Measurements from ENCODE around the gene R3HDM4. TPM values are rescaled to one million over a fixed set of nuclear protein-coding genes. Genes with fewer than 3 reads are reported as not detected.

Gene R3HDM4
- total and polyA plus RNA-seq, 9 donors: 13.1 to 38.6 (median 34.0) TPM

- H3K9me3 ChIP-seq (replicated peaks; ENCODE audit: control insufficient read depth, low read depth, low read length): no peaks in the 10 kb centered on the region
- H3K27me3 ChIP-seq (ENCODE audit: control insufficient read depth, insufficient read depth, low read length): no peaks in the 10 kb centered on the region
- 82% methylated on average over 20 of the region's 22 CpGs for WGBS (ENCODE audit: insufficient coverage)
- H3K36me3 ChIP-seq (ENCODE audit: control insufficient read depth, insufficient read depth, low read length): peaks cover 69% of the 10 kb centered on the region
- peaks cover 20% of the 10 kb centered on the region for H3K4me1 ChIP-seq (ENCODE audit: control insufficient read depth, insufficient read depth, low read length)
- no peak overlapping the region for H3K4me3 ChIP-seq (ENCODE audit: low read length)
- peak; percentile 51 for DNase-seq
- H3K27ac ChIP-seq (ENCODE audit: low read length): no peak overlapping the region
Measured at GRCh38 chr19:873561-874041, 39.4 kb downstream of the R3HDM4 start.

GRCh38 chr19:873084-873483 lies 39.9 kb downstream of the R3HDM4 start:
- WGBS (ENCODE audit: insufficient coverage): 83% methylated on average over 3 of the region's 13 CpGs
- Histone ChIP-seq H3K27me3 (ENCODE audit: control insufficient read depth, insufficient read depth, low read length) (no peaks in the 10 kb centered on the region), H3K9me3 (replicated peaks; ENCODE audit: control insufficient read depth, low read depth, low read length) (no peaks in the 10 kb centered on the region), H3K4me3 (ENCODE audit: low read length) (no peak overlapping the region), H3K4me1 (ENCODE audit: control insufficient read depth, insufficient read depth, low read length) (peaks cover 20% of the 10 kb centered on the region), H3K36me3 (ENCODE audit: control insufficient read depth, insufficient read depth, low read length) (peaks cover 74% of the 10 kb centered on the region), H3K27ac (ENCODE audit: low read length) (no peak overlapping the region)
- no peak for DNase-seq

- H3K9me3 ChIP-seq (replicated peaks; ENCODE audit: control insufficient read depth, low read depth, low read length): no peaks in the 10 kb centered on the region
- peak; percentile 69 for DNase-seq
- WGBS (ENCODE audit: insufficient coverage): 52% methylated on average over 18 of the region's 27 CpGs
- no peaks in the 10 kb centered on the region for H3K27me3 ChIP-seq (ENCODE audit: control insufficient read depth, insufficient read depth, low read length)
- H3K36me3 ChIP-seq (ENCODE audit: control insufficient read depth, insufficient read depth, low read length): peaks cover 79% of the 10 kb centered on the region
- peaks cover 24% of the 10 kb centered on the region for H3K4me1 ChIP-seq (ENCODE audit: control insufficient read depth, insufficient read depth, low read length)
- no peak overlapping the region for H3K27ac ChIP-seq (ENCODE audit: low read length)
- H3K4me3 ChIP-seq (ENCODE audit: low read length): no peak overlapping the region
Measured at GRCh38 chr19:872266-872951, 40.6 kb downstream of the R3HDM4 start.

- 79% methylated on average over 18 of the region's 33 CpGs for WGBS (ENCODE audit: insufficient coverage)
- no peak for DNase-seq
- H3K36me3 ChIP-seq (ENCODE audit: control insufficient read depth, insufficient read depth, low read length): peaks cover 80% of the 10 kb centered on the region
- H3K4me1 ChIP-seq (ENCODE audit: control insufficient read depth, insufficient read depth, low read length): peaks cover 24% of the 10 kb centered on the region
- H3K27me3 ChIP-seq (ENCODE audit: control insufficient read depth, insufficient read depth, low read length): no peaks in the 10 kb centered on the region
- no peak overlapping the region for H3K4me3 ChIP-seq (ENCODE audit: low read length)
- no peak overlapping the region for H3K27ac ChIP-seq (ENCODE audit: low read length)
- H3K9me3 ChIP-seq (replicated peaks; ENCODE audit: control insufficient read depth, low read depth, low read length): no peaks in the 10 kb centered on the region
Measured at GRCh38 chr19:871446-872265, 41.4 kb downstream of the R3HDM4 start.

GRCh38 chr19:870963-871401 lies 42.0 kb downstream of the R3HDM4 start:
- Histone ChIP-seq H3K27me3 (ENCODE audit: control insufficient read depth, insufficient read depth, low read length) (no peaks in the 10 kb centered on the region), H3K36me3 (ENCODE audit: control insufficient read depth, insufficient read depth, low read length) (peaks cover 73% of the 10 kb centered on the region), H3K9me3 (replicated peaks; ENCODE audit: control insufficient read depth, low read depth, low read length) (no peaks in the 10 kb centered on the region), H3K27ac (ENCODE audit: low read length) (no peak overlapping the region), H3K4me3 (ENCODE audit: low read length) (no peak overlapping the region), H3K4me1 (ENCODE audit: control insufficient read depth, insufficient read depth, low read length) (peaks cover 24% of the 10 kb centered on the region)
- 64% methylated on average over 28 of the region's 28 CpGs for WGBS (ENCODE audit: insufficient coverage)
- peak; percentile 81 for DNase-seq

- no peak overlapping the region for H3K27ac ChIP-seq (ENCODE audit: low read length)
- H3K27me3 ChIP-seq (ENCODE audit: control insufficient read depth, insufficient read depth, low read length): no peaks in the 10 kb centered on the region
- 84% methylated on average over 5 of the region's 8 CpGs for WGBS (ENCODE audit: insufficient coverage)
- peaks cover 67% of the 10 kb centered on the region for H3K36me3 ChIP-seq (ENCODE audit: control insufficient read depth, insufficient read depth, low read length)
- peaks cover 21% of the 10 kb centered on the region for H3K4me1 ChIP-seq (ENCODE audit: control insufficient read depth, insufficient read depth, low read length)
- no peak overlapping the region for H3K4me3 ChIP-seq (ENCODE audit: low read length)
- H3K9me3 ChIP-seq (replicated peaks; ENCODE audit: control insufficient read depth, low read depth, low read length): no peaks in the 10 kb centered on the region
- no peak for DNase-seq
Measured at GRCh38 chr19:870314-870713, 42.7 kb downstream of the R3HDM4 start.

- no peak overlapping the region for H3K4me3 ChIP-seq (ENCODE audit: low read length)
- H3K27ac ChIP-seq (ENCODE audit: low read length): peak overlapping the region; percentile 71
- DNase-seq: peak; percentile 93
- H3K36me3 ChIP-seq (ENCODE audit: control insufficient read depth, insufficient read depth, low read length): peaks cover 60% of the 10 kb centered on the region
- peaks cover 20% of the 10 kb centered on the region for H3K4me1 ChIP-seq (ENCODE audit: control insufficient read depth, insufficient read depth, low read length)
- H3K27me3 ChIP-seq (ENCODE audit: control insufficient read depth, insufficient read depth, low read length): no peaks in the 10 kb centered on the region
- no peaks in the 10 kb centered on the region for H3K9me3 ChIP-seq (replicated peaks; ENCODE audit: control insufficient read depth, low read depth, low read length)
- 50% methylated on average over 24 of the region's 29 CpGs for WGBS (ENCODE audit: insufficient coverage)
Measured at GRCh38 chr19:869245-870177, 43.5 kb downstream of the R3HDM4 start.

GRCh38 chr19:868458-869244 lies 44.4 kb downstream of the R3HDM4 start:
- WGBS (ENCODE audit: insufficient coverage): 89% methylated on average over 34 of the region's 34 CpGs
- H3K9me3 ChIP-seq (replicated peaks; ENCODE audit: control insufficient read depth, low read depth, low read length): no peaks in the 10 kb centered on the region
- H3K4me3 ChIP-seq (ENCODE audit: low read length): no peak overlapping the region
- H3K27me3 ChIP-seq (ENCODE audit: control insufficient read depth, insufficient read depth, low read length): peaks cover 1% of the 10 kb centered on the region
- H3K27ac ChIP-seq (ENCODE audit: low read length): peak overlapping the region; percentile 16
- no peak for DNase-seq
- peaks cover 20% of the 10 kb centered on the region for H3K4me1 ChIP-seq (ENCODE audit: control insufficient read depth, insufficient read depth, low read length)
- H3K36me3 ChIP-seq (ENCODE audit: control insufficient read depth, insufficient read depth, low read length): peaks cover 53% of the 10 kb centered on the region

- peaks cover 20% of the 10 kb centered on the region for H3K4me1 ChIP-seq (ENCODE audit: control insufficient read depth, insufficient read depth, low read length)
- WGBS (ENCODE audit: insufficient coverage): 92% methylated on average over 39 of the region's 39 CpGs
- H3K36me3 ChIP-seq (ENCODE audit: control insufficient read depth, insufficient read depth, low read length): peaks cover 49% of the 10 kb centered on the region
Measured at GRCh38 chr19:867855-868457, 45.1 kb downstream of the R3HDM4 start.

More at GRCh38 chr19:867855-868457, 45.1 kb downstream of the R3HDM4 start:
- no peaks in the 10 kb centered on the region for H3K9me3 ChIP-seq (replicated peaks; ENCODE audit: control insufficient read depth, low read depth, low read length)
- H3K27me3 ChIP-seq (ENCODE audit: control insufficient read depth, insufficient read depth, low read length): peaks cover 8% of the 10 kb centered on the region
- DNase-seq: no peak
- no peak overlapping the region for H3K4me3 ChIP-seq (ENCODE audit: low read length)
- no peak overlapping the region for H3K27ac ChIP-seq (ENCODE audit: low read length)

Data from muscle of leg (tissue), 11 donors.